PC-3 (cell line): ENCODE data around the gene PSPH. TPM values are rescaled to one million over a fixed set of nuclear protein-coding genes. Genes with fewer than 3 reads are reported as not detected.

ENCODE experiments used
- ATAC-seq: fragments of 200-7000 bp; cut with Tn5 transposase; 2 replicates; pipeline ENCODE4 v1.9.1; 2020; ENCODE audit warnings: mild to moderate bottlenecking, moderate library complexity
- BruUV-seq: library from RNA; stranded (reverse); fragments of 400-500 nt; replicated peaks from 2 replicates; lab custom pipeline; 2021; lab: Mats Ljungman, UMichigan
- CTCF ChIA-PET: fragments of 300-600 bp; sonication (Branson Sonifier 250); formaldehyde crosslinking; loops from one replicate; lab custom pipeline; 2022; ENCODE audit warnings: antibody characterized with exemption; lab: Charles Lee
- POLR2A ChIA-PET: fragments of 300-600 bp; sonication (Branson Sonifier 250); formaldehyde crosslinking; loops from one replicate; lab custom pipeline; 2022; ENCODE audit warnings: antibody characterized with exemption; ENCODE audit not compliant: unreplicated experiment; lab: Charles Lee
- DNase-seq: peaks from one replicate; pipeline ENCODE4 v3.0.0-alpha.2; 2015
- H2AFZ ChIP-seq: fragments of 300-600 bp; sonication (generic); 2 replicates; pipeline ENCODE4 v1.6.0; 2016; ENCODE audit warnings: antibody characterized with exemption, low read length
- H3F3A ChIP-seq: fragments of 300-600 bp; sonication (generic); one replicate; pipeline ENCODE4 v1.6.0; 2017; ENCODE audit warnings: antibody characterized with exemption, low read length, control low read depth, mild to moderate bottlenecking; ENCODE audit not compliant: unreplicated experiment
- H3K27ac ChIP-seq: fragments of 300-600 bp; sonication (generic); 2 replicates; pipeline ENCODE4 v1.5.1; 2016; ENCODE audit warnings: mild to moderate bottlenecking, low read length
- H3K27me3 ChIP-seq: fragments of 300-600 bp; sonication (generic); 2 replicates; pipeline ENCODE4 v1.6.1; 2016; ENCODE audit warnings: low read length, mixed read lengths
- H3K36me3 ChIP-seq: fragments of 300-600 bp; sonication (generic); 2 replicates; pipeline ENCODE4 v1.6.1; 2016; ENCODE audit warnings: low read depth, mixed run types, low read length, mixed read lengths
- H3K4me1 ChIP-seq: fragments of 300-600 bp; sonication (generic); 2 replicates; pipeline ENCODE4 v1.5.1; 2016; ENCODE audit warnings: low read length; ENCODE audit not compliant: insufficient read depth
- H3K4me2 ChIP-seq: fragments of 300-600 bp; sonication (generic); 2 replicates; pipeline ENCODE4 v1.6.0; 2016; ENCODE audit warnings: low read length
- H3K4me3 ChIP-seq: fragments of 300-600 bp; sonication (generic); 2 replicates; pipeline ENCODE4 v1.5.1; 2016; ENCODE audit warnings: mild to moderate bottlenecking, low read length, mixed read lengths
- H3K79me2 ChIP-seq: fragments of 300-600 bp; sonication (generic); 2 replicates; pipeline ENCODE4 v1.6.1; 2017; ENCODE audit warnings: low read length, mixed read lengths
- H3K9ac ChIP-seq: fragments of 300-600 bp; sonication (generic); 2 replicates; pipeline ENCODE4 v1.6.0; 2016; ENCODE audit warnings: mild to moderate bottlenecking, low read length
- H3K9me2 ChIP-seq: fragments of 300-600 bp; sonication (generic); replicated peaks from 2 replicates; pipeline ENCODE4 v1.6.1; 2016; ENCODE audit warnings: mixed run types, low read length, mixed read lengths
- H3K9me3 ChIP-seq: fragments of 300-600 bp; sonication (generic); 2 replicates; pipeline ENCODE4 v1.6.1; 2016; ENCODE audit warnings: low read length, mixed read lengths
- H4K20me1 ChIP-seq: fragments of 300-600 bp; sonication (generic); 2 replicates; pipeline ENCODE4 v1.6.1; 2016; ENCODE audit warnings: low read length, mixed read lengths
- CTCF ChIP-seq: fragments of 300-600 bp; sonication (generic); conservative IDR thresholded peaks from 2 replicates; pipeline ENCODE4 v1.5.1; 2017; ENCODE audit warnings: antibody characterized with exemption, low read depth, mild to moderate bottlenecking, low read length
- EZH2 ChIP-seq: fragments of 300-600 bp; sonication (generic); IDR thresholded peaks from one replicate; pipeline ENCODE4 v1.6.1; 2017; ENCODE audit warnings: antibody characterized with exemption, mild to moderate bottlenecking, low read length; ENCODE audit not compliant: unreplicated experiment
- EZH2phosphoT487 ChIP-seq: fragments of 300-600 bp; sonication (generic); IDR thresholded peaks from 2 replicates; pipeline ENCODE4 v1.6.1; 2018; ENCODE audit warnings: mild to moderate bottlenecking, antibody characterized with exemption, low read length, borderline replicate concordance
- intact Hi-C: fragments of 100-400 bp; cut with micrococcal nuclease; formaldehyde crosslinking; loops from 2 replicates; pipeline ENCODE4 v1.9.0; 2023
- total RNA-seq: library from RNA; depleted of rRNA; stranded (reverse); fragments of >200 nt; gene quantifications from 2 replicates; pipeline ENCODE4 v1.2.3, GENCODE V29; 2014

Gene PSPH
- total RNA-seq, 1 experiment from 2014 or later, result 66.3 TPM

- no peak overlapping the region for H3K9ac ChIP-seq
- ChIA-PET POLR2A (no interaction called here), CTCF (interaction anchor here (1.8 kb wide), 1 partner anchor 422 kb away, joined by 9 read pairs; no protein-coding TSS in a partner anchor)
- no peaks in the 10 kb centered on the region for H3K9me3 ChIP-seq
- ATAC-seq (peak; percentile 2; the same call in 1 of the 2 replicates), DNase-seq (peak; percentile 27)
- H3K9me2 ChIP-seq, result no peaks in the 10 kb centered on the region
- BruUV-seq, result no TSS peak
- H2AFZ ChIP-seq, result no peak overlapping the region
- intact Hi-C loops, result no loop called here
- peaks cover 9% of the 10 kb centered on the region; the same call in 1 of the 2 replicates for H4K20me1 ChIP-seq
- H3F3A ChIP-seq, result peaks cover 39% of the 10 kb centered on the region
- peak overlapping the region; percentile 60; the same call in 1 of the 2 replicates for H3K27ac ChIP-seq
- peak overlapping the region; percentile 78 for H3K4me2 ChIP-seq
- peak overlapping the region; percentile 94 for H3K4me3 ChIP-seq
- TF ChIP-seq EZH2phosphoT487 (no peak), EZH2 (no peak), CTCF (no peak)
- peaks cover 18% of the 10 kb centered on the region for H3K79me2 ChIP-seq
- peaks cover 41% of the 10 kb centered on the region for H3K36me3 ChIP-seq
- no peaks in the 10 kb centered on the region for H3K27me3 ChIP-seq
- peaks cover 44% of the 10 kb centered on the region for H3K4me1 ChIP-seq
Observed at GRCh38 chr7:56063500-56063881, 12.2 kb upstream of the PSPH start.

GRCh38 chr7:56062382-56062781 lies 11.1 kb upstream of the PSPH start:
- POLR2A ChIA-PET, result no interaction called here
- Histone ChIP-seq H3K4me2 (peak overlapping the region; percentile 18), H3K79me2 (peaks cover 27% of the 10 kb centered on the region), H3K27ac (peak overlapping the region; percentile 36), H3K27me3 (no peaks in the 10 kb centered on the region), H3K4me1 (peaks cover 49% of the 10 kb centered on the region), H4K20me1 (peaks cover 9% of the 10 kb centered on the region; the same call in 1 of the 2 replicates), H3K4me3 (no peak overlapping the region), H3K9me3 (no peaks in the 10 kb centered on the region), H3K9ac (no peak overlapping the region), H2AFZ (no peak overlapping the region), H3F3A (peaks cover 39% of the 10 kb centered on the region), H3K36me3 (peaks cover 51% of the 10 kb centered on the region), H3K9me2 (no peaks in the 10 kb centered on the region)
- BruUV-seq, result no TSS peak
- ATAC-seq (peak; percentile 55), DNase-seq (peak; percentile 69)
- no peak for TF ChIP-seq EZH2phosphoT487
- no peak for TF ChIP-seq CTCF
- no peak for TF ChIP-seq EZH2
- intact Hi-C loops, result loop anchor here (1.0 kb wide), 1 partner anchor 11 kb away; the partner anchor contains the start of genes CCT6A and PSPH
- CTCF ChIA-PET, result no interaction called here

- Histone ChIP-seq H3K27me3 (no peaks in the 10 kb centered on the region), H2AFZ (no peak overlapping the region), H3K79me2 (peaks cover 80% of the 10 kb centered on the region), H3F3A (no peaks in the 10 kb centered on the region), H3K36me3 (peaks cover 58% of the 10 kb centered on the region), H3K4me3 (peak overlapping the region; percentile 99), H3K9me2 (no peaks in the 10 kb centered on the region), H4K20me1 (peaks cover 31% of the 10 kb centered on the region), H3K4me1 (peaks cover 42% of the 10 kb centered on the region), H3K9me3 (no peaks in the 10 kb centered on the region), H3K4me2 (peak overlapping the region; percentile 90), H3K27ac (no peak overlapping the region), H3K9ac (no peak overlapping the region)
- intact Hi-C loops, result loop anchor here (5.0 kb wide), 1 partner anchor 87 kb away; no protein-coding TSS in a partner anchor
- ChIA-PET CTCF (no interaction called here), POLR2A (no interaction called here)
- ATAC-seq, result no peak
- no peak for DNase-seq
- TF ChIP-seq EZH2 (no peak), EZH2phosphoT487 (no peak), CTCF (no peak)
- no TSS peak for BruUV-seq
Observed at GRCh38 chr7:56053993-56054392, 2.7 kb upstream of the PSPH start.
